Heart left ventricle (tissue), 13 donors: ENCODE results near the gene RNFT2.

Experiments used
- CTCF ChIP-seq, 12 donors: fragments of 200-600 bp; sonication (generic) in 4 of 12; IDR thresholded peaks; one replicate each; pipeline versions ENCODE4 v1.5.0 to v1.8.0; 2018 to 2022; ENCODE audit warnings: antibody characterized with exemption in 12 of 12, mild to moderate bottlenecking in 5 of 12
- POLR2A ChIP-seq, 2 donors: fragments of 450-650 bp; IDR thresholded peaks; one replicate each; pipeline ENCODE4 v1.6.1; 2017; ENCODE audit warnings: antibody characterized with exemption in 2 of 2, mild to moderate bottlenecking in 2 of 2, moderate library complexity in 2 of 2
- donor health status: ischemic (EF 13 %, LVEDD 7.1; RV severe dilation, severe dysfunction).
- donor health status: DM: no; HTN: yes; CAD: no.
- donor health status: DM: no; HTN: no; CAD: no.
- donor health status: ischemic (EF 25% LVEDD 6.9; RV normal size, moderate dysfunction).
- donor health status: ischemic (EF 25% LVEDD 5.7; RV mildly dilated, moderate dysfunction).
- donor health status: ischemic (EF 35%, LVEDD 5.7; RV mildly dilated, moderate dysfunction).
- donor health status: nonischemic (EF 11% LVEDD 7.7; RV severe dilation, severe dysfunction).
- donor health status: DM: yes; HTN: yes; CAD: no.
- donor health status: PGD.
- donor health status: ischemic (EF 29% LVEDD 5.4; RV normal size, mild dysfunction).
- donor health status: nonischemic (EF 23%, LVEDD 6.1; RV moderate dilation, normal function).

- no peak for TF ChIP-seq CTCF (IDR thresholded peaks at IDR 0.05)
- no peak for TF ChIP-seq POLR2A (IDR thresholded peaks at IDR 0.05)
Measured at GRCh38 chr12:116694653-116695463, 43.3 kb upstream of the RNFT2 start.
